Subcutaneous abdominal adipose tissue (tissue), 5 donors: ENCODE results near the gene ZFR2.

Experiments
- H3K27ac ChIP-seq: one replicate; pipeline ENCODE4 v1.7.0; 2013; ENCODE audit warnings: low read depth, mild to moderate bottlenecking, inconsistent platforms, low read length, moderate library complexity
- H3K27me3 ChIP-seq, 5 donors: one replicate each; pipeline ENCODE4 v1.7.0; 2013; ENCODE audit warnings: low read length in 5 of 5, inconsistent platforms in 1 of 5; ENCODE audit not compliant: control insufficient read depth in 5 of 5, insufficient read depth in 4 of 5
- H3K36me3 ChIP-seq, 5 donors: one replicate each; pipeline ENCODE4 v1.7.0; 2013; ENCODE audit warnings: low read length in 5 of 5; ENCODE audit not compliant: control insufficient read depth in 5 of 5, insufficient read depth in 5 of 5
- H3K4me1 ChIP-seq, 5 donors: one replicate each; pipeline ENCODE4 v1.7.0; 2013; ENCODE audit warnings: low read length in 5 of 5, mild to moderate bottlenecking in 3 of 5, moderate library complexity in 1 of 5; ENCODE audit not compliant: control insufficient read depth in 5 of 5, insufficient read depth in 5 of 5
- H3K4me3 ChIP-seq, 5 donors: one replicate each; pipeline ENCODE4 v1.7.0; 2013; ENCODE audit warnings: low read length in 5 of 5, low read depth in 1 of 5
- H3K9ac ChIP-seq, 5 donors: one replicate each; pipeline ENCODE4 v1.7.0; 2013; ENCODE audit warnings: low read length in 5 of 5, mild to moderate bottlenecking in 4 of 5, moderate library complexity in 3 of 5
- H3K9me3 ChIP-seq, 5 donors: one replicate each; pipeline ENCODE4 v1.7.0; 2013; ENCODE audit warnings: low read length in 5 of 5; ENCODE audit not compliant: control insufficient read depth in 5 of 5
- donor health status: healthy.
- donor health status: healthy.
- donor health status: healthy.
- donor health status: healthy.
- donor health status: healthy.

The ZFR2 gene

GRCh38 chr19:3831601-3832000 lies 37.2 kb downstream of the ZFR2 start:
- Histone ChIP-seq H3K9me3 (no peaks in the 10 kb centered on the region), H3K9ac (no peak overlapping the region), H3K36me3 (no peaks in the 10 kb centered on the region), H3K4me3 (no peak overlapping the region), H3K27ac (no peak overlapping the region), H3K27me3 (peaks cover 14 to 21% (median 19%) of the 10 kb centered on the region in 5 donors), H3K4me1 (peaks cover 0 to 5% (median 0%) of the 10 kb centered on the region in 5 donors)

DNA sequence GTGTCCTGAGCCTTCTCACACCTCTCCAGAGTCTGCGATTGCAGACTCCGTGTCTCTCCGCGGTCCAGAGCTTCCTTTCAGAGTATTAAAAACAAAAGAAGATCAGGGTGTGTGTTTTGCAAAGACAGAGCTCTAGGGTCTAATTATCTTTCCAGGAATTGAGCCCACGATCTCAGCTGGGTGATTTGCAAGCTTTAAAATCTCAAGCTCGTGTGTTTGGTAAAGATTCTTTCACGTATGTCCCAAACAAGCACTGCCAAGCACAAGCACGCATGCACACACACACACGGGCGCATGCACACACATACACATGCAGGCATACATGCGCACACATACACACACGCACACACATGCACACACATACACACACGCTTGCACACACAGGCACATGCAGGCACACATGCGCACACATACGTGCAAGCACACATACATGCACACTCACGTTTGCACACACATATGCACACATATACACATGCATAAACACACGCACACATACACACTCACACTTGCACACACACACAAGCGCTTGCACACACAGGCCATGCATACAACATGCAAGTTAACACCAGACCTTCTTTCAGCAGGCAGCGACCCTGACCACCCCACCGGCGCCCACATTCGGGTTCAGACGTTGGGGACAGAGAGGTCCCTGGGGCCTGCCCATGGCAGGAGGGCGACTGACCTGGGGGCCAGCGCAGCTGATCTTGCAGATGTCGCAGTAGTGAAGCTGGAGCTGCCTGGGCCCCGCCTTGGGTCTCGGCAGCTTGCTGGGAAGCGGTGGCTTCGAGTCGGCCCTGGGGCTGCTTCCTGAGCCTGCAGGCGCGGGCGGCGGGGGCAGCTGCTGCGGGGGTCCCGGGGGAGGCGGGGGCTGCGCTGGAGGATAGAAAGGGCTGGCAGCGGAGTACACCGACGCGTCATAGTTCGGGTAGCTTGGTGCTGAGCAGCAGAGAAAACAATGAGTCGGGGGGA lies 37.9 kb downstream of the ZFR2 start:
- H3K4me1 ChIP-seq, result peaks cover 0 to 5% (median 0%) of the 10 kb centered on the region in 5 donors
- no peak overlapping the region for H3K27ac ChIP-seq
- H3K9ac ChIP-seq, result no peak overlapping the region
- peaks cover 14 to 24% (median 19%) of the 10 kb centered on the region in 5 donors for H3K27me3 ChIP-seq
- H3K4me3 ChIP-seq, result no peak overlapping the region
- H3K36me3 ChIP-seq, result no peaks in the 10 kb centered on the region
- no peaks in the 10 kb centered on the region for H3K9me3 ChIP-seq

- no peak overlapping the region for H3K9ac ChIP-seq
- no peak overlapping the region for H3K27ac ChIP-seq
- H3K9me3 ChIP-seq, result no peaks in the 10 kb centered on the region
- no peaks in the 10 kb centered on the region for H3K36me3 ChIP-seq
- H3K4me1 ChIP-seq, result peaks cover 0 to 5% (median 2%) of the 10 kb centered on the region in 5 donors
- H3K27me3 ChIP-seq, result peaks cover 15 to 22% (median 16%) of the 10 kb centered on the region in 5 donors
- H3K4me3 ChIP-seq, result no peak overlapping the region
Measured at GRCh38 chr19:3827306-3827705, 41.5 kb downstream of the ZFR2 start.

- Histone ChIP-seq H3K4me1 (peaks cover 0 to 5% (median 3%) of the 10 kb centered on the region in 5 donors), H3K9me3 (no peaks in the 10 kb centered on the region), H3K9ac (no peak overlapping the region), H3K27ac (no peak overlapping the region), H3K27me3 (peaks cover 7 to 17% (median 11%) of the 10 kb centered on the region in 5 donors), H3K4me3 (no peak overlapping the region), H3K36me3 (no peaks in the 10 kb centered on the region)
Measured at GRCh38 chr19:3826163-3826562, 42.7 kb downstream of the ZFR2 start.

DNA sequence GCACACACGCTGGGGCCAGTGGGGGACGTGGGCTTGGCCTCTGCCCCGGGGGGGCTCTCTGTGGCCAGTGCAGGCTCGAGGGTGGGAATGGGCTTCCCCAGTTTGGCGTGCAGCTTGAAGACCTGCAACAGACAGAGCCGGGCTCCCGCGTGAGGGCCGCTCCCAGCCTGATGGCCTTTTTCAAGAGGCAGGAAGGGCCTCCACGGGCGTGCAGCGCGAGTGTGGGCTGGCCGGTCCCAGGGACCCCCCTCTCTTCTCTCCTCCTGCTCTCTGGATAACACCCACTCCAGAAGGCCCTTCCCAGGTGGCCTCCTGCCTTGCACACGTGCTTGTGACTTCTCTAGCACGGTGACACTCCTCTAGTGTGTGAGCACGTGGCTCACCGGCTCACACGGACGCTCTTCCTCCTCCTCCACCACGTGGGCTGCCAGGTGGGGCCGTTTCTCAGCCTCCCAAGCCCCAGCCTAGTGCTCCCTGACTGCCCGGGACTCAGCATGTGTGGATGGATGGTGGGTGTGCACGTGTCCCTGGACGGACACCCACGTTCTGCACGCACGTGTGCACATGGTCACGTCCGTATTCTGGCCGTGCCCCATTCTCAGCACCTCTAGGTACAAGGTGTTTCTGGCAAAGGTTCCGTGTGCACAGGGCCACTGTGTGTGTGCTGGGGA lies 43.4 kb downstream of the ZFR2 start:
- Histone ChIP-seq H3K4me1 (peaks cover 0 to 5% (median 3%) of the 10 kb centered on the region in 5 donors), H3K9me3 (no peaks in the 10 kb centered on the region), H3K36me3 (no peaks in the 10 kb centered on the region)

GRCh38 chr19:3823350-3823713 lies 45.5 kb downstream of the ZFR2 start:
- H3K27me3 ChIP-seq, result peaks cover 5 to 10% (median 7%) of the 10 kb centered on the region in 5 donors
- no peaks in the 10 kb centered on the region for H3K36me3 ChIP-seq
- no peak overlapping the region for H3K27ac ChIP-seq
- no peak overlapping the region for H3K9ac ChIP-seq
- H3K4me1 ChIP-seq, result peaks cover 0 to 10% (median 8%) of the 10 kb centered on the region in 5 donors
- H3K9me3 ChIP-seq, result no peaks in the 10 kb centered on the region
- H3K4me3 ChIP-seq, result no peak overlapping the region

More for the DNA sequence above, 43.4 kb downstream of the ZFR2 start:
- H3K27ac ChIP-seq, result no peak overlapping the region
- peaks cover 5 to 11% (median 9%) of the 10 kb centered on the region in 5 donors for H3K27me3 ChIP-seq
- no peak overlapping the region for H3K4me3 ChIP-seq
- no peak overlapping the region for H3K9ac ChIP-seq

DNA sequence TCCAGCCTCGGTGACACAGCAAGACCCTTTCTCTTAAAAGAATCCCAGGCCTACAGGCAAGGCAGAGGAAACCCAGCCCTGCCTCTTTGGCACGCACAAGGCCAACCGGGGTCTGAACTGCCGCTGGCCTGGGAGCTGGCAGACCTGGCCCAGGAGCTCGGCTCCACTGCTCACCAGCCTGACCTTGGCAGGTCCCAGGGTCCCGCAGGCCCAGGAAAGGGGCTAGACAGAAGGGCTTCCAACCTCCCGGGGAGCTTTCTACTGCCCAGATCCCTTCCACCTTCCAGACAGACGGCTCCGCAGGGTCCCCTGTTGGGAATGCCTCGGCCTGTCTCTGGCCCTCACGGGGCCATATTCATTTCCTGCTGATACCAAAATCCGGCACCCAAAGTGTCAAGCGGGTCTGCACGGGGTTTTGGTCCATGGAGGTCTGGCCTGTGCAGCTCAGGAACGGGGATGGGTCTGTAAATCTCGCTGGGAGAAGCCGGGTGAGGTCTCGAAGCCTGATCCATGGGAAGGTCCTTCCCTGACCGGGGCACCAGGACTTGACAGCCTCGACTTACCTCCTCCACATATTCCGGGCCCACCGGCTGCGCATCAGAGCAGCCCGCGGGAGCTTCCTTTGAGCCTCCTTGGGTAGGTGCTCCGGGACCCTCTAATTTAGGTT lies 46.0 kb downstream of the ZFR2 start:
- Histone ChIP-seq H3K9ac (no peak overlapping the region), H3K4me3 (no peak overlapping the region), H3K9me3 (no peaks in the 10 kb centered on the region), H3K27ac (no peak overlapping the region), H3K36me3 (no peaks in the 10 kb centered on the region), H3K4me1 (peaks cover 0 to 12% (median 7%) of the 10 kb centered on the region in 5 donors), H3K27me3 (peaks cover 5 to 10% (median 7%) of the 10 kb centered on the region in 5 donors)

DNA sequence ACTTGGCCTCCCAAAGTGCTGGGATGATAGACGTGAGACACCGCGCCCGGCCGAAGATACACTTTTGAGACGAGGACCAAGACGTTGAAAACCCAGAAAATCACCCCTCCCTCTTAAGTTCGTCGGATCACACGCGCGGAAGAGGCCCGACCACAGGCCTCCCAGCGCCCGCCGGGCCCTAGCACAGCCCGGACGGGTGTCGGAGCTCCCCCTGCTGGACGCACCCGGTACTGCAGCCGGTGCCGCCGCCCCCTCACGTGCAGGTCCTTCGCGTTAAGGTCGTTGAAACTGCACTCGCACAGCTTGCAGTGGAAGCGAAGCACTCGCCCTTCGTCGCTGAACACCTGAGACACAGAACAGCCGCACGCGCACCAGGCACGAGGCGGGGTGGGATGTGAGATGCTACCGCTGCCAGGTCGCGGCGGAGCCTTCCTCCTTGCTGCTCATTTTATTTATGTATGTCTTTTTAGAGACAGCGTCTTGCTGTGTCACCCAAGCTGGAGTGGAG lies 46.9 kb downstream of the ZFR2 start:
- H3K27me3 ChIP-seq, result peaks cover 5 to 10% (median 8%) of the 10 kb centered on the region in 5 donors
- H3K4me1 ChIP-seq, result peaks cover 0 to 14% (median 7%) of the 10 kb centered on the region in 5 donors
- H3K4me3 ChIP-seq, result no peak overlapping the region
- no peaks in the 10 kb centered on the region for H3K36me3 ChIP-seq
- H3K9me3 ChIP-seq, result no peaks in the 10 kb centered on the region
- no peak overlapping the region for H3K27ac ChIP-seq
- no peak overlapping the region for H3K9ac ChIP-seq

- no peak overlapping the region for H3K9ac ChIP-seq
- H3K4me3 ChIP-seq, result no peak overlapping the region
- H3K27ac ChIP-seq, result no peak overlapping the region
- no peaks in the 10 kb centered on the region for H3K9me3 ChIP-seq
- peaks cover 5 to 13% (median 9%) of the 10 kb centered on the region in 5 donors for H3K27me3 ChIP-seq
- no peaks in the 10 kb centered on the region for H3K36me3 ChIP-seq
- H3K4me1 ChIP-seq, result peaks cover 0 to 14% (median 7%) of the 10 kb centered on the region in 5 donors
Measured at GRCh38 chr19:3821156-3821555, 47.7 kb downstream of the ZFR2 start.
